GM19467 (cell line): ENCODE data around the gene GPC5.
"Not testable (repeated sequence)": the region's sequence is repeated elsewhere in the genome, so short reads cannot be mapped to it uniquely, and the experiment has no call there.

Source experiments
- ATAC-seq: cut with Tn5 transposase; IDR thresholded peaks from one replicate; pipeline ENCODE4 v1.9.1; 2021; ENCODE audit warnings: mild to moderate bottlenecking, moderate library complexity; ENCODE audit not compliant: unreplicated experiment

Gene GPC5

GRCh38 chr13:91644806-91645205 lies 246.4 kb downstream of the GPC5 start:
- no peak for ATAC-seq

- ATAC-seq, result no peak
Measured at GRCh38 chr13:91647361-91647990, 249.1 kb downstream of the GPC5 start.

- ATAC-seq, result no peak
Measured at GRCh38 chr13:91648012-91648411, 249.6 kb downstream of the GPC5 start.

- no peak for ATAC-seq
Measured at GRCh38 chr13:91649456-91649855, 251.0 kb downstream of the GPC5 start.

- no peak for ATAC-seq
Measured at GRCh38 chr13:91652404-91653301, 254.2 kb downstream of the GPC5 start.

GRCh38 chr13:91655731-91656130 lies 257.3 kb downstream of the GPC5 start:
- no peak for ATAC-seq

- no peak for ATAC-seq
Measured at GRCh38 chr13:91657283-91657682, 258.9 kb downstream of the GPC5 start.

- ATAC-seq, result no peak
Measured at GRCh38 chr13:91659256-91660075, 261.0 kb downstream of the GPC5 start.

- ATAC-seq, result no peak
Measured at GRCh38 chr13:91660076-91660415, 261.6 kb downstream of the GPC5 start.

GRCh38 chr13:91661692-91662490 lies 263.5 kb downstream of the GPC5 start:
- ATAC-seq, result no peak

GRCh38 chr13:91664039-91664438 lies 265.6 kb downstream of the GPC5 start:
- ATAC-seq, result no peak

GRCh38 chr13:91667486-91667885 lies 269.1 kb downstream of the GPC5 start:
- ATAC-seq, result no peak

GRCh38 chr13:91668866-91669495 lies 270.6 kb downstream of the GPC5 start:
- no peak for ATAC-seq

- not testable (repeated sequence) for ATAC-seq
Measured at GRCh38 chr13:91674347-91674746, 275.9 kb downstream of the GPC5 start.

GRCh38 chr13:91684746-91685145 lies 286.3 kb downstream of the GPC5 start:
- no peak for ATAC-seq

GRCh38 chr13:91690944-91691343 lies 292.5 kb downstream of the GPC5 start:
- no peak for ATAC-seq

GRCh38 chr13:91693466-91693865 lies 295.0 kb downstream of the GPC5 start:
- ATAC-seq, result no peak

GRCh38 chr13:91698308-91698707 lies 299.9 kb downstream of the GPC5 start:
- no peak for ATAC-seq

GRCh38 chr13:91698767-91699166 lies 300.3 kb downstream of the GPC5 start:
- ATAC-seq, result no peak

- no peak for ATAC-seq
Measured at GRCh38 chr13:91699863-91700262, 301.4 kb downstream of the GPC5 start.
